Right renal cortex interstitium (tissue), 3 donors: Measurements from ENCODE around the gene MYG1. TPM values are rescaled to one million over a fixed set of nuclear protein-coding genes. Genes with fewer than 3 reads are reported as not detected.

ENCODE experiments used
- DNase-seq, 3 donors: peaks; one replicate each; pipeline ENCODE4 v3.0.0-alpha.2; 2013; ENCODE audit warnings: low read depth in 3 of 3, low spot score in 2 of 3
- polyA plus RNA-seq, 3 donors: library from polyadenylated mRNA; unstranded; fragments of 120-200 nt; gene quantifications; one replicate each; pipeline ENCODE4 v1.2.1, GENCODE V29; 2013; ENCODE audit not compliant: insufficient read length in 3 of 3

The MYG1 gene
- 10 to 100 TPM; 47.2 to 53.6 (median 48.8) TPM for polyA plus RNA-seq

DNA sequence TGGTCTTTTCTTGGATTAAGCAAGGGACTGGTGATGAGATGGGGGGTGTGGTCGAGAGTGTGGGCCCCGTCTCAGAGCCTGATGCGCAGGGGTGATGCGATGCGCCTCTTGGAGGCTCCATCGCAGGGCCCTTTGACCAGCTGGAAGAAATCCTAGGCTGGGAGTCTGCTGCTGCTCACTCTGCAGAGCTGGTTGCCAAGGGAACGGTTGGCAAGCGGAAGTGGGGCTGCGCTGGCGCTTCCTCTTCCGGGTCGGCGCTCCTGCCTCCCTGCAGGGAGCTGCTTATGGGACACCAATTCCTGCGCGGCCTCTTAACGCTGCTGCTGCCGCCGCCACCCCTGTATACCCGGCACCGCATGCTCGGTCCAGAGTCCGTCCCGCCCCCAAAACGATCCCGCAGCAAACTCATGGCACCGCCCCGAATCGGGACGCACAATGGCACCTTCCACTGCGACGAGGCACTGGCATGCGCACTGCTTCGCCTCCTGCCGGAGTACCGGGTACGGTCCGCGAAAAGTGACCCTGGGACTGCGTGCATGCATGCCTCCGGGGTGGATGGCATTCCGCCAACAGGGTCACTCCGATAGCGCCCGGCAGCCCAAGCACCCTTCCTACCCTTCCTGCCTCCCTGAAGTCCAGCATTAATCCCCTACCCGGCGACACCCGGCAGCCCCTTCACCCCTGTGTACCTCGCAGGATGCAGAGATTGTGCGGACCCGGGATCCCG is at the start of gene MYG1:
TSS of gene MYG1 (plus strand) at position 242 of the 727 bp plus-strand sequence. CDS start at position 285, 43 bp downstream.
- DNase-seq, result peak; percentile 66 to 86 (median 79)

- DNase-seq, result no peak
Observed at GRCh38 chr12:53251477-53252348, 47.8 kb upstream of the MYG1 start.

DNA sequence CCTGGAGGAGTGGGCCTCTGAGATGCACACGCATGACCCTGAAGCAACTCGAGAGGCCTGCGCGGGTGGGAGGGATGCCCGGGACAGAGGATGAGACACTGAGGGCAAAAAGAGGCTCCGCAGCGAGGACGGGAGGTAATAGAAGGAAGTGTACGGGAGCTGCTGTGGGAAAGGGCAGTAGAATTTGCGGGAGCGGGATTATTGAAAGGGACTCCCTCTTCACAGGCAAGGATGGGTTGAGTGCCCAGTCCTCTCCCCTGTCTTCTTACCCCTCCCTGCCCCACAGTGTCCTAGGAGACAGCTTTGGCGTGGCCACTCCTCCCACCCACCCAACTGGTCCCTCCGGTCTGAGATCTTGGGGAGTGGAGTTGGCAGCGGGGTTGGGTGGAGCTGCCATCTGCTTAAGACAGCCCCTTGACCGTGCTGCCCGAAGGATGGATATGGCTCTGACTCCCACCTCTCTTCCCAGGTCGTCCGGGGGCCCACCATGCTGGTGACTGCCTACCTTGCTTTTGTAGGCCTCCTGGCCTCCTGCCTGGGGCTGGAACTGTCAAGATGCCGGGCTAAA is 47.1 kb upstream of the MYG1 start:
- no peak for DNase-seq

DNA sequence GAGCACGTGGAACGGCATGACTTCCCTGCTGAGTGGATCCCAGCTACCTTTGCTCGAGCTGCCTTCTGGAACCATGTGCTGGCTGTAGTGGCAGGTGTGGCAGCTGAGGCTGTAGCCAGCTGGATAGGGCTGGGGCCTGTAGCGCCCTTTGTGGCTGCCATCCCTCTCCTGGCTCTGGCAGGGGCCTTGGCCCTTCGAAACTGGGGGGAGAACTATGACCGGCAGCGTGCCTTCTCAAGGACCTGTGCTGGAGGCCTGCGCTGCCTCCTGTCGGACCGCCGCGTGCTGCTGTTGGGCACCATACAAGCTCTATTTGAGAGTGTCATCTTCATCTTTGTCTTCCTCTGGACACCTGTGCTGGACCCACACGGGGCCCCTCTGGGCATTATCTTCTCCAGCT is 46.2 kb upstream of the MYG1 start:
- DNase-seq, result no peak

DNA sequence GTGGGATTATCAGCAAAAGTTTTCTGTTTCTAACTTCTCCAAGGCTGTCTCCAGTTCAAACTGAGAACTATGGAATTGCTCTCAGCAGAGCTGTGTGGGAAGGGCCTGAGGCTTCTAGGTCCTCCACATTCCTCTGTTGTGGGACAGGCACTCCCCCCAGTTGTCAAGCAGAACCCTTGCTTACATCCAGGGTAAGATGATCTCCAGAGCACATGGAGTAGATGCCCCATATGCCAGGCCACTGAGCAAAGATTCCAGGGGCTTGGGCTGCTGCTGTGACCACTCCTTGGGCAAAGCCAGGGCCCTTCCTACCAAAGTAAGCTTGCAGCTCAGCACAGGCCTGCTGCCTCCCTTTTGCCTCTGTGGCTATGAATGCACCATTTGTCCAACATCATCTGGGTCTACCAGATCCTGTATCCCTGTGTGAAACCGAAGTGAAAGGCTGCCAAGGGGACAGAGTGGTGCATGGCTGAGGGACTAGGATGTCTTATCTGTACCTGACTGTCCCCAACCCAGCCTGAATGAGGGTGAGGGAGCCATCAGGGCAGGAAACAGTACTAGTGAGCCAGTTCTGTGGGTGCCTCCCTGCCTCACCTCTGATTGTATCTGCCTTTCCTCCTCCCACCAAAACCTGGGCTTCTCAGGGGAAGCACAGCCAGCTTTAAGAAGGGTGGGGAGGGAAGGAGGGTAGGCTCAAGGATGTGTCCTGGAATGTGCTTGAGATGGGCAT is 44.5 kb upstream of the MYG1 start:
- no peak for DNase-seq

GRCh38 chr12:53255996-53256395 is 43.5 kb upstream of the MYG1 start:
- no peak for DNase-seq

DNA sequence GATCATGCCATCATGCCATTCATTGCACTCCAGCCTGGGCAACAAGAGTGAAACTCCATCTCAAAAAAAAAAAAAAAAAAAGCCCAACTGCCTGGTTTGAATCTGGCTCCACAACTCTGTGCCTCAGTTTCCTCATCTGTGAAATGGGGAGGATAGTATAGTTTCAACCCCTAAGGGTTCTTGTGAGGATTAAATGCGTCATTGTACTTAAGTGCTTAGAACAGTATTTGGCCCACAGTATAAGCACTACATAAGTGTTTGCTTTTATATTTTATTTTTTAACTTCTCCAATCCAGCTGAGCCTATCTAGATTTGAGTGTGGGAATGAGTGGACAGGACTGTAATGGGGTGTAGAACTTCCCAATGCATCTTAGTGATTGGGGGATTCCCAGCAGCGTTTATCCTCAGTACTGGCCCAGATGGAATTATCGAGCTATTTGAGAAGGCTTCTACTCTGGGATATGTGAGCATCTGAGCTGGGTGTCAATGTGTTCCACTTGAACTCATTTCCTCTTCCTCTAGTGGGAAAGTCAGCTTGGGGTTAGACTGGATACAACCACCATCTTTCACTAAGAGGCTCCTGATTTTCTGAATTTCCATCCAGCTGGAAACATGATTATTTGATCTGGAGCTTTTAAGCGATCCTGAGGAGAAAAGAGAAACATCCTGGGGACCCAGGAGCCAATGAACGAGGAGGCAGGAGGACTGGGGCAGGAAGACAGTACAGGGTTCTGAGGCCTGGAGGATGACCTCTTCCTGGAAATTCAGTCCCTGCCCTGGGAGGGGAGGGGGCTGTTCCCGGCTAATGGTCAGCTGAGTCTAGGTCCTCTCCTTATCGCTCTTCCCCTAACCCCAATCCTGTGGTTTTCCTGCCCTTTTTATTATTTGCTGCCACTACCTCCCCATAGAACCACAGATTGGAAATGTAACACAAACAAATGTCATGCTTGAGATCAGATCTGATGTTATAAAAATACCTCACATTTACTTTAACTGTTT is 40.7 kb upstream of the MYG1 start:
- no peak for DNase-seq

- DNase-seq, result no peak
Observed at GRCh38 chr12:53259891-53260290, 39.6 kb upstream of the MYG1 start.

DNA sequence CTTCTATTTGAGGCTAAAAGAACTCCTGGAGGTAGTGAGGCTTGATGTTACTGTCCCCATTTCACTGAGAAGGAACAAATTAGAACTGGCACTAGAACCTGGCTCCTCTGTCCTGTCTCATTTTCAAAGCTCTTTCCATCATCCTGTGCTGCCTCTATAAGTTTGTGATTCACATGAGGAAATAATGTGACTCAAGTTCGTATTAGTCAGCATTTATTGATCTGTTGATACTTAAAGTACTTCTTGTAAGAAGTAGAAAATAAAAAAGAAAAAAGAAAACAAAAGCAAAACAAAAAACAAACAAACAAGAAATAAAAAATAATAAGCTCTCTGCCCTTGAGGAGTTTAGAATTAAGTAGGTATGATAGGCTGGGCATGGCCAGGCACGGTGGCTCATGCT is 33.7 kb upstream of the MYG1 start:
- DNase-seq, result no peak

- DNase-seq, result no peak
Observed at GRCh38 chr12:53267306-53267998, 32.0 kb upstream of the MYG1 start.

DNA sequence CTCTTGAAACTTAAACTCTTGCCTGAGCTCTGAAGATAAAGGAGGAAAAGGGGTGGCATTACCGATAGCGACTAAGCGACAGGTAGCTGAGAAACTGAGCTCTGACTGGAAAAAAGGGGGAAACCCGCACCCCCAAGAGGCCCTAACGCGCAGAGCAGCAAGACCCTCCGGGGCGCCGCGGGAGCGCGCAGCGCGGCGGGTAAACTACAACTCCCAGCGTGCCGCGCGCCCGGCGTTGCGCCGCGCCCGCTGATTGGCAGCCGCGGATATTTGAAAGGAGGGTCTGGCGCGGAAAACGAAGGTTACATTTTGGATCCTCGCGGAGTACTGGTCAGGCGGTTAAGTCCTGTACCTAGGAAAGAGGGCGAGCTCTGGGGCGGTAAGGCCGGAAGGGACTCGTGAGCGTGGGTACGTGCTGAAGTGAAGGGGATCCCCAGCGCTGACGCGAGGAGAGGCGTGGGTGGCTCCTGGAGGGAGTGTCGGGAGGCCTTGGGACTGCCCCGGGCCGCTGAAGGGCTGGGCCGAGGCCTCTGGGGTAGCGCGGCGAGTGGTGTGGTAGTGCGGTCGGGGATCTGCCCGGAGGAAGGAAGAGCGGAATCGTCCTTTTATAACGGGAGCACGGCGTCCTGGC is 31.4 kb upstream of the MYG1 start, which contains the start of gene ESPL1:
TSS of gene ESPL1 (plus strand) at position 301 of the 631 bp plus-strand sequence. CDS start 468 bp downstream, outside the sequence.
- peak in 2 of 3 donors; percentile 73 to 78 for DNase-seq

GRCh38 chr12:53268630-53269562 is 30.6 kb upstream of the MYG1 start:
- no peak for DNase-seq

GRCh38 chr12:53274445-53274844 is 25.1 kb upstream of the MYG1 start:
- DNase-seq, result no peak

DNA sequence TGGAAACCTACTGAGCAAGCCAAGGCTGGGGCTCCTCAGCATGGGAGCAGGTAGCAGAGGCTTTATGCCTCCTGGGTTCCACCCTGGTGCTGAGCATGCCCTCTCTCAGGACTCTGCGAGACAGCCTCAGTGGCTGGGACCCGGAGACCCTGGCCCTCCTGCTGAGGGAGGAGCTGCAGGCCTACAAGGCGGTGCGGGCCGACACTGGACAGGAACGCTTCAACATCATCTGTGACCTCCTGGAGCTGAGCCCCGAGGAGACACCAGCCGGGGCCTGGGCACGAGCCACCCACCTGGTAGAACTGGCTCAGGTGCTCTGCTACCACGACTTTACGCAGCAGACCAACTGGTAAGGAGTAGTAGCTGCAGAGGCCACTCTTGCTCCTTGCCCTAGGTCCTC is 23.0 kb upstream of the MYG1 start:
- no peak for DNase-seq

- DNase-seq, result no peak
Observed at GRCh38 chr12:53277981-53278380, 21.5 kb upstream of the MYG1 start.

DNA sequence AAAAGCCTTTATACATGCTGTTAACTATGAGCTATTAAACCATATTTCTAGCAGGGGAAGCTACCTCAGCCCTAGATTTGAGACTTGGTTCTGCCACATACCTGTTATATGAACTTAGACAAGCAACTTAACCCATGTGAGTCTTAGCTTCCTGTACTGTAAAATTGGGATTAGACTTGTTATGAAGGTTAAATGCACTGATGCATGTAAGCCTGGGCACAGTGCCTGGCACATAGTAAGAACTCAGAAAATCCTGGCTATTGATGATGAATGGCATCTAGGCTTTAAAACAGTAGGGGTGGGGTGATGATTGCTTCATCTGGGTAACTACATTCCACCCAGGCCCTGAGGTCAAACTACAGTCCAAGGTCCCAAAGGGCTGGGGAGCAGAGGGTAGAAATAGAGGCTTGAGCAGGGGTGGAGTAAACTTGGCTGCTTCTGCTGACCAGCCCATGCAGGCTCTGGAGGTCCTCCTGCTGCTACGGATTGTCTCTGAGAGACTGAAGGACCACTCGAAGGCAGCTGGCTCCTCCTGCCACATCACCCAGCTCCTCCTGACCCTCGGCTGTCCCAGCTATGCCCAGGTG is 20.1 kb upstream of the MYG1 start:
- no peak for DNase-seq
